Smooth muscle cell (in vitro differentiated cells): ENCODE data around the gene LMO1. TPM values are rescaled to one million over a fixed set of nuclear protein-coding genes. Genes with fewer than 3 reads are reported as not detected.

Experiments
- DNase-seq: peaks from one replicate; lab custom pipeline; 2025; ENCODE audit not compliant: unreplicated experiment; lab: John Stamatoyannopoulos, UW
- H2AFZ ChIP-seq: fragments of 200-600 bp; sonication (generic); 2 replicates; pipeline ENCODE4 v1.6.0; 2016; ENCODE audit warnings: antibody characterized with exemption, low read depth, mild to moderate bottlenecking
- H3F3A ChIP-seq: fragments of 200-600 bp; sonication (generic); 2 replicates; pipeline ENCODE4 v1.6.0; 2017; ENCODE audit warnings: antibody characterized with exemption, low read depth
- H3K27ac ChIP-seq: fragments of 200-600 bp; sonication (generic); 2 replicates; pipeline ENCODE4 v1.5.1; 2016; ENCODE audit warnings: low read depth, mild to moderate bottlenecking
- H3K27me3 ChIP-seq: fragments of 200-600 bp; sonication (generic); 2 replicates; pipeline ENCODE4 v1.6.1; 2016; ENCODE audit warnings: low read depth, mild to moderate bottlenecking
- H3K36me3 ChIP-seq: fragments of 200-600 bp; sonication (generic); 2 replicates; pipeline ENCODE4 v1.5.1; 2016; ENCODE audit warnings: low read depth
- H3K4me1 ChIP-seq: fragments of 200-600 bp; sonication (generic); 2 replicates; pipeline ENCODE4 v1.5.1; 2016; ENCODE audit warnings: low read depth
- H3K4me2 ChIP-seq: fragments of 200-600 bp; sonication (generic); 2 replicates; pipeline ENCODE4 v1.6.0; 2016; ENCODE audit warnings: mild to moderate bottlenecking
- H3K4me3 ChIP-seq: fragments of 200-600 bp; sonication (generic); 2 replicates; pipeline ENCODE4 v1.5.1; 2016; ENCODE audit warnings: mild to moderate bottlenecking
- H3K79me2 ChIP-seq: fragments of 200-600 bp; sonication (generic); 2 replicates; pipeline ENCODE4 v1.6.0; 2016; ENCODE audit warnings: low read depth, mild to moderate bottlenecking
- H3K9ac ChIP-seq: fragments of 200-600 bp; sonication (generic); 2 replicates; pipeline ENCODE4 v1.6.0; 2016; ENCODE audit warnings: low read depth
- H3K9me3 ChIP-seq: fragments of 200-600 bp; sonication (generic); replicated peaks from 2 replicates; pipeline ENCODE4 v1.5.1; 2016; ENCODE audit warnings: low read depth
- H4K20me1 ChIP-seq: fragments of 200-600 bp; sonication (generic); 2 replicates; pipeline ENCODE4 v1.6.0; 2016; ENCODE audit warnings: low read depth
- WGBS: methylation state at CpG from one replicate; pipeline ENCODE4 v1.1.7; 2016; ENCODE audit warnings: low lambda C conversion rate; 5-methylcytosine and 5-hydroxymethylcytosine counted together
- polyA plus RNA-seq: library from polyadenylated mRNA; unstranded; fragments of >200 nt; fragmentation: Nextera tagmentation; extraction: Ambion mirVana; gene quantifications from 2 replicates; pipeline ENCODE4 v1.2.1, GENCODE V29; 2016
- total RNA-seq: library from RNA; depleted of rRNA; stranded (reverse); fragments of >200 nt; gene quantifications from 2 replicates; pipeline ENCODE4 v1.2.3, GENCODE V29; 2014
- TF ChIP-seq, protein P1 (sequence below): fragments of 200-600 bp; sonication (generic); IDR thresholded peaks from 2 replicates; pipeline ENCODE4 v1.5.1; 2017; ENCODE audit warnings: borderline replicate concordance, mild to moderate bottlenecking, antibody characterized with exemption; ENCODE audit not compliant: insufficient read depth, poor library complexity, severe bottlenecking

Gene LMO1
- total and polyA plus RNA-seq, 2 experiments from 2014 or later: 1.1 to 1.6 TPM

DNA sequence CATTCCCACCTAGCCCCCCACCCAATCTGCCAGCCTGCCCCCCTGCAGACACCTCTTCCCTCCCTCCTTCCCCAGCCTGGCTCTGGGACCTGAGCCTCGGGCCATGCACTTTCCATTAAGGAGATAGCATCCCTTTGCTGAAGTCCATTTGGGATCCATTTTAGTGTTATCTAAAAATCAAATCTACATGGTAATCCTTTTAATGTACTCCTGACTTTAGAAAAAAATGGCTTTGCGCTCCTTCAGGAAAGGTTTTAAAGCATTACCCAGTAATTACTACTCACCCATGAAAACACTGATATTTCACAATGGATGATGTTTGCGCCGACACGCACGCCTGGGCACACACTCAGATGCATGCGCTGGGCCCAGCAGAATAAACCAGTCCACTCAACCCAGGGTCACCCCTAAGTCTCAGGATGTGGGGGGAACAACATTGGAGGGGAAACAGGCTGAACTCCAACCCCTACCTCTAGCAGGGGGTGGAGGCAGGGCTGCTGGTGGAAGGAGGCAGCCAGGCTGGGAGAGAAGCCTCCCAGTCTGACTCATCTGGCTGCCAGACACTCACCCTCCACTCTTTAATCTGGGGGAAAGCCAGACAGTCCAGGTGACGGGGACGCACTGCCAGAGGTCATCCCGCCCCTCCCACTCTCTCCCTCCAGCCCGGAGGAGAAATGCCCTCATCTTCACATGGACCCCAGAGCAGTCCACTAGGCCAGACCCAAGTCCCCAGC, 29.8 kb downstream of the LMO1 start:
- no peaks in the 10 kb centered on the region for H3K27me3 ChIP-seq
- peaks cover 11% of the 10 kb centered on the region for H3K4me1 ChIP-seq
- H3K27ac ChIP-seq: peak overlapping the region; percentile 63
- no peaks in the 10 kb centered on the region for H3K9me3 ChIP-seq
- peak overlapping the region; percentile 71 for H3K4me2 ChIP-seq
- TF ChIP-seq, protein P1, sequence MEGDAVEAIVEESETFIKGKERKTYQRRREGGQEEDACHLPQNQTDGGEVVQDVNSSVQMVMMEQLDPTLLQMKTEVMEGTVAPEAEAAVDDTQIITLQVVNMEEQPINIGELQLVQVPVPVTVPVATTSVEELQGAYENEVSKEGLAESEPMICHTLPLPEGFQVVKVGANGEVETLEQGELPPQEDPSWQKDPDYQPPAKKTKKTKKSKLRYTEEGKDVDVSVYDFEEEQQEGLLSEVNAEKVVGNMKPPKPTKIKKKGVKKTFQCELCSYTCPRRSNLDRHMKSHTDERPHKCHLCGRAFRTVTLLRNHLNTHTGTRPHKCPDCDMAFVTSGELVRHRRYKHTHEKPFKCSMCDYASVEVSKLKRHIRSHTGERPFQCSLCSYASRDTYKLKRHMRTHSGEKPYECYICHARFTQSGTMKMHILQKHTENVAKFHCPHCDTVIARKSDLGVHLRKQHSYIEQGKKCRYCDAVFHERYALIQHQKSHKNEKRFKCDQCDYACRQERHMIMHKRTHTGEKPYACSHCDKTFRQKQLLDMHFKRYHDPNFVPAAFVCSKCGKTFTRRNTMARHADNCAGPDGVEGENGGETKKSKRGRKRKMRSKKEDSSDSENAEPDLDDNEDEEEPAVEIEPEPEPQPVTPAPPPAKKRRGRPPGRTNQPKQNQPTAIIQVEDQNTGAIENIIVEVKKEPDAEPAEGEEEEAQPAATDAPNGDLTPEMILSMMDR: no peak
- no peak overlapping the region for H3K4me3 ChIP-seq
- 52% methylated on average over 11 of the region's 11 CpGs for WGBS
- no peak overlapping the region for H3K9ac ChIP-seq
- no peaks in the 10 kb centered on the region for H3F3A ChIP-seq
- no peaks in the 10 kb centered on the region for H3K79me2 ChIP-seq
- no peak overlapping the region for H2AFZ ChIP-seq
- DNase-seq: no peak
- no peaks in the 10 kb centered on the region for H3K36me3 ChIP-seq
- H4K20me1 ChIP-seq: no peaks in the 10 kb centered on the region

DNA sequence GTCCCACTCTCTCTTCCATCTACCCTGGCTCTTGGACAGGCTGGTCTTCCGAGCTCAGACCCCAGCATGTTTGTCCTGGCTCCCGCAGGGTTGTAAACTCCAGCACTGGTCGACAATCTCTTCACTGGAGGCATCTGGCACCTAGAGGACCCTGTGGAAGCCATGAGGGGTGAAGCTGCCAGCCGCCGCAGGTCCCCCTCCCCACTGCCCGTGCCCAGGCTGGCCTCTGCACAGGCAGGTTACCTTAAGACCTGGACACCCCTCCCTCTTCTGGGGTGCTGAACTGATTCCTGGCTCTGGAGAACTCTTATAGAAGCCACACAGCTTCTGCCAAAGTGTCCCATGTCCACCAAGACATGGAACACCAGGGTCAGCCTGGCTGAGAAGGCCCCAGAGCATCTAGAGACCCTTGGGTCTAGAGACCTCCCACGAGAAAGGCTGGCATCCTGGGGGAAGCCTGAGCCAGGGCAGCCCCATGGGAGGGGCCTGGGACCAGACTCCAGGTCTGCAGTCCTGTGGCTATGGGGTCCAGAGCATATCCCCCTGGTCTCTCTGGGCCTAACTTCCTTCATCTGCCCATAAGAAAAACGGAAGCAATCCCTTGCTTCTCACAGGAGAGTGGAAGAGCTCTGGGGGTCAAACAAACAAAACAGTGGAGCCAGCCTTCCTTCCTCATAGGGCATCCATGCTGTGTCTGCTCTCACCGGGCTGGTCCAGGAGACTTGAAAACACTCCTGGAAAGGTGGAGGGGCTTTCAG, 30.6 kb downstream of the LMO1 start:
- 74% methylated on average over 9 of the region's 9 CpGs for WGBS
- Histone ChIP-seq H3K9ac (no peak overlapping the region), H4K20me1 (no peaks in the 10 kb centered on the region), H3K27me3 (no peaks in the 10 kb centered on the region), H3K36me3 (no peaks in the 10 kb centered on the region), H3K4me3 (no peak overlapping the region), H3K79me2 (no peaks in the 10 kb centered on the region), H3K9me3 (no peaks in the 10 kb centered on the region), H3F3A (no peaks in the 10 kb centered on the region), H3K4me1 (peaks cover 11% of the 10 kb centered on the region), H3K27ac (peak overlapping the region; percentile 63), H2AFZ (no peak overlapping the region), H3K4me2 (peak overlapping the region; percentile 71)
- DNase-seq: no peak
- TF ChIP-seq, protein P1: no peak

DNA sequence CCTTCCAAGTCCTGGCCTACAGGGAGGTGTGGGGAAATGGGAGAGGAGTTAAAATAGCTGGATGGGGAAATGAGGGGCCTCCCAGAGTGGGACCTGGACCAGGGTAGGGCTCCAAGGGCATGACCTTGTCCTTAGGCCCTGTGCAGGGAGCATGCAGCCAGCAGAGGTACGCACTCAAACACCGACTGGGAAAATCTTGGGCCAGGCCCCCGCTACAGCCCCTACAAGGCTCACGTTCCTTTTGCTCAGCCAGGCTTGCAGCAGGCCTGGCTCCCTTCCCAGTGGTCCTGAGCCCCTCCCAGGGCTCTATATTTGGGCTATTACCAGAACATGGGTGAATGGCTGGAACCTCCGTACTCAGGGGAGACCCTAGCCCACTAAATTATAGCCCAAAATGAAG, 31.3 kb downstream of the LMO1 start:
- no peaks in the 10 kb centered on the region for H4K20me1 ChIP-seq
- no peak overlapping the region for H3K9ac ChIP-seq
- H3K9me3 ChIP-seq: no peaks in the 10 kb centered on the region
- H3K36me3 ChIP-seq: no peaks in the 10 kb centered on the region
- DNase-seq: no peak
- TF ChIP-seq, protein P1: no peak
- H2AFZ ChIP-seq: no peak overlapping the region
- H3K4me1 ChIP-seq: peaks cover 11% of the 10 kb centered on the region
- no peaks in the 10 kb centered on the region for H3K27me3 ChIP-seq
- no peaks in the 10 kb centered on the region for H3F3A ChIP-seq
- H3K79me2 ChIP-seq: no peaks in the 10 kb centered on the region
- H3K4me3 ChIP-seq: no peak overlapping the region
- no peak overlapping the region for H3K27ac ChIP-seq
- no peak overlapping the region for H3K4me2 ChIP-seq
- 86% methylated on average over 5 of the region's 5 CpGs for WGBS
